Right cardiac atrium (tissue), 5 donors: Measurements from ENCODE around the gene JAZF1. TPM values are rescaled to one million over a fixed set of nuclear protein-coding genes. Genes with fewer than 3 reads are reported as not detected.
A peak's percentile ranks its signal among the peaks of the same experiment; 100 is the strongest.

Experiments
- ATAC-seq, 2 donors: fragments of 200-7000 bp; cut with Tn5 transposase; one replicate each; pipeline versions ENCODE4 v1.8.0 to v1.9.1; 2020; ENCODE audit warnings: moderate library complexity in 2 of 2, mild to moderate bottlenecking in 1 of 2
- DNase-seq, 3 donors: peaks; one replicate each; pipeline ENCODE4 v3.0.0-alpha.2; 2020
- H3K27ac ChIP-seq: one replicate; pipeline ENCODE4 v1.5.1; 2013; ENCODE audit warnings: mild to moderate bottlenecking, low read length, control low read depth, moderate library complexity
- H3K27me3 ChIP-seq: one replicate; pipeline ENCODE4 v1.6.1; 2013; ENCODE audit not compliant: control insufficient read depth, insufficient read depth
- H3K4me1 ChIP-seq: one replicate; pipeline ENCODE4 v1.6.1; 2013; ENCODE audit warnings: low read length; ENCODE audit not compliant: control insufficient read depth, insufficient read depth
- H3K4me3 ChIP-seq: one replicate; pipeline ENCODE4 v1.5.1; 2013; ENCODE audit warnings: low read length, control low read depth
- H3K9me3 ChIP-seq: one replicate; pipeline ENCODE4 v1.6.1; 2013; ENCODE audit warnings: low read length; ENCODE audit not compliant: control insufficient read depth
- WGBS: extraction: QIAGEN DNeasy Blood & Tissue Kit; methylation state at CpG from one replicate; pipeline ENCODE4 v1.1.7; 2013; 5-methylcytosine and 5-hydroxymethylcytosine counted together
- intact Hi-C, 4 donors: fragments of 100-400 bp; cut with DNase I; formaldehyde crosslinking; loops; one replicate each; pipeline versions ENCODE4 v1.11.0 to v1.14.0; 2022 to 2023
- polyA plus RNA-seq: library from polyadenylated mRNA; stranded (reverse); fragments of 200-250 nt; gene quantifications from one replicate; pipeline ENCODE4 v1.2.3, GENCODE V29; 2013
- total RNA-seq, 4 donors: library from RNA; stranded (reverse); fragmentation: NEBNext Ultra II Directional; extraction: Animal tissue kit (Norgen Biotek cat#: 25700); gene quantifications; one replicate each; pipeline ENCODE4 v1.2.1, GENCODE V29; 2021
- donor health status: healthy with polysubstance abuse.
- donor health status: DM: no; HTN: yes; CAD: no.
- donor health status: DM: no; HTN: no; CAD: no.
- donor health status: DM: no; HTN: yes; CAD: no; lungs with severe emphysema.
- donor health status: DM: yes; HTN: yes; CAD: no.

JAZF1 gene
- total and polyA plus RNA-seq, 5 donors = 12.9 to 27.4 (median 23.9) TPM

DNA sequence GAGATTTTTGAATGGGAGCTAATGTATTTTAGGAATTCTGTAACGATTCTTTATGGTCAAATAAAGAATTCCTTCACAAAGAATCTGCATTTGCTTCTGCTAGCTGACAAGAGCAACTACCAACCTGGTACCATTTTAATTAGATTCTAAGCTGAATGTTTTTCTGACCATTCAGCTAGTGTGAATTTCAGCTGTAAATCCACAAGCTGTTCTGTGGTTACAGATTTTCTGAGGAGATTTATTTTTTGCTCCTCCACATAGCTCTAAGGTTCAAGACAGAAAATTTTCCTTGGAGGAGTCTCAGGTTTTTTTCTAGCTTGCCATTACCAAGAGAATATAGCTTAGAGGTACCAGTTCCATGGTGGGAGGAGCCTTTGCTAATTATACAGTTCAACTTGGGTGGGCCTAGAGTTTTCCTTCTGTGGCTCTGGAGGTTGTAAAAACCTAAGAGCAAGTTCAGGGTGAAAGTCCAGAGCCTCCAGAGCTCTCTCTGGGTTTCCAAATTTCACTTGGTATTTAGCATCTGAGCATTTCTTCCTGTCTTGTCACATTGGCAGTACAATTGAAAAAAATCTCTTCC lies 120.1 kb downstream of the JAZF1 start:
- DNase-seq = no peak
- 73% methylated on average over 1 of the region's 1 CpG for WGBS
- H3K4me3 ChIP-seq = no peak overlapping the region
- no peaks in the 10 kb centered on the region for H3K9me3 ChIP-seq
- intact Hi-C loops = no loop called here
- no peak overlapping the region for H3K27ac ChIP-seq
- H3K27me3 ChIP-seq = no peaks in the 10 kb centered on the region
- no peak for ATAC-seq
- no peaks in the 10 kb centered on the region for H3K4me1 ChIP-seq

DNA sequence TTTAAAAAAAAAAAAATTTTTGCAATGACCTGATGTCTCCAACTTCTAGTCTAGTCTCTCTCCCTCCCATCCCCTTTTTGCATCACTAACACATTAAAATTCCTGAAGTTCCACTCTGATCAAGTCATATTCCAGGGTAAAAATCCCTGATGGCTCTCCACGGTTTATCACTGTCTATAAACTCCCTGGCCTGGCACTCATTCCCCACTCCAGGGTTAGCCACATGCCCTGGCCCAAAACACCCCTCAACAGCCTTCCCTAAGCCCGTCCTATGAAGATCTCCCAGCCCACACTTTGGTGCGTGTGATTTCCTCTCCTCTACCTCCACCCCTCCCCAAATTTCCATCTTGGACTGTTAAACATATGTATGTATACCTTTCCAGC lies 125.4 kb downstream of the JAZF1 start:
- intact Hi-C loops = no loop called here
- Histone ChIP-seq H3K4me3 (no peak overlapping the region), H3K4me1 (no peaks in the 10 kb centered on the region), H3K9me3 (no peaks in the 10 kb centered on the region), H3K27me3 (no peaks in the 10 kb centered on the region), H3K27ac (no peak overlapping the region)
- ATAC-seq = no peak
- DNase-seq = no peak
- WGBS = 59% methylated on average over 3 of the region's 3 CpGs

DNA sequence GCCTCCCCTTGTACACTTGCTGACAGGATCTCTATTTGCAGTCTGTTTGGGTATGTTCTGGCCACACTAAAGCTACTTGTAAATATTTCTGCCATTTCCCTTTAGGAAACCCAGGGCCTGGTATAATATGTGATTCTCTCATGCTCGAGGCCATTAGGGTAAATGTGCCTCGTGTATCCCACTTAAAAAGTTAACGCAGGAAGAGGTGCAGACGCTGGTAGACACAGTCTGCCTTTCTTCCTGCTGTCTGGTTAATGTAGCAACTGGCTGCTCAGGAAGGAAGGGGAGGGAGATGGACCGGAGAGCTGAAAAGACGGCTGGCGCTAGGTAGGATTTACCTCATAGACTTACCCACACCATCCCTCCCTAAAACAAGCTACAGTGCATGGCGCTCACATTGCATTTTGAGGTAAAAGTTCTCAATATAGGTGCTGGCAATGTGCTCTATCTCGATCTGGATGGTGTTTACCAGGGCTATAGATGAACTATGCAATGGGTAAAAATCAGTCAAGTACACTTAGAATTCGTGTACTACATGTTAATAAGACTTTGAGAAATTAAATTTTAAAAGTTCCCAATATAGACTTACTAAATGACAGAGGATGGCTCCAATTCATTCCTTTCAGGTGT lies 125.9 kb downstream of the JAZF1 start:
- no peaks in the 10 kb centered on the region for H3K9me3 ChIP-seq
- intact Hi-C loops = no loop called here
- H3K4me3 ChIP-seq = no peak overlapping the region
- H3K27me3 ChIP-seq = no peaks in the 10 kb centered on the region
- ATAC-seq (peak in 1 of 2 donors; percentile 65), DNase-seq (no peak)
- no peak overlapping the region for H3K27ac ChIP-seq
- 64% methylated on average over 10 of the region's 10 CpGs for WGBS
- H3K4me1 ChIP-seq = no peaks in the 10 kb centered on the region

DNA sequence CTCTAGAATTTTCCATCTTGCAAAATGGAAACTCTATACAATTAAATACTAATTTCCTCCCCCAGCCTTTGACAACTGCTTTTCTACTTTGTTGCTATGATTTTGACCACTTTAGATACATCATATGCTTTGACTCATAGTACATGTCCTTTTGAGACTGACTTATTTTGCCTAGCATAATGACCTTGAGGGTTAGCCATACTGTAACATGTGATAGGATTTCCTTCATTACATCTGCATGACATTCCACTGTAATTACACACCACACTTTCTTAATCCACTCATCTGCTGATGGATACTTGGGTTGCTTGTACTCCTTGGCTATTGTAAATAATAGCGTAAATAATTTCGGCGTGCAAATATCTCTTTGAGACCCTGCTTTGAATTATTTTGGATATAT lies 127.7 kb downstream of the JAZF1 start:
- H3K27ac ChIP-seq = no peak overlapping the region
- no peak for ATAC-seq
- no peaks in the 10 kb centered on the region for H3K4me1 ChIP-seq
- H3K9me3 ChIP-seq = no peaks in the 10 kb centered on the region
- H3K27me3 ChIP-seq = no peaks in the 10 kb centered on the region
- H3K4me3 ChIP-seq = no peak overlapping the region
- DNase-seq = no peak
- WGBS = 97% methylated on average over 3 of the region's 3 CpGs
- intact Hi-C loops = no loop called here

DNA sequence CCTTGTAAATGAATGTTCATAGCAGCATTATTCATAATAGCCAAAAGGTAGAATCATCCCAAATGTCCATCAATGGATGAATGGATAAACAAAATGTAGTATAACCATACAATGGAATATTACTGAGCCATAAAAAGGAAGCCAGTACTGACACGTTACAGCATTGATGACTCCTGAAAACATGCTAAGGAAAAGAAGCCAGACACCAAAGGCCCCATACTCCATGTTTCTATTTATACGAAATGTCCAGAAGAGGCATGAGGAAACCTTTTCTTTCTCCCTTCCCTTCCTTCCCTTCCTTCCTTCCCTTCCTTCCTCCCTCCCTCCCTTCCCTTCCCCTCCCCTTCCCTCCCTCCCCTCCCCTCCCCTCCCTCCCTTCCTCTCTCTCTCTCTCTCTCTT lies 131.9 kb downstream of the JAZF1 start:
- Histone ChIP-seq H3K27me3 (no peaks in the 10 kb centered on the region), H3K9me3 (no peaks in the 10 kb centered on the region), H3K4me1 (no peaks in the 10 kb centered on the region), H3K27ac (no peak overlapping the region), H3K4me3 (no peak overlapping the region)
- intact Hi-C loops = no loop called here
- ATAC-seq = no peak
- 98% methylated on average over 2 of the region's 2 CpGs for WGBS
- DNase-seq = no peak

DNA sequence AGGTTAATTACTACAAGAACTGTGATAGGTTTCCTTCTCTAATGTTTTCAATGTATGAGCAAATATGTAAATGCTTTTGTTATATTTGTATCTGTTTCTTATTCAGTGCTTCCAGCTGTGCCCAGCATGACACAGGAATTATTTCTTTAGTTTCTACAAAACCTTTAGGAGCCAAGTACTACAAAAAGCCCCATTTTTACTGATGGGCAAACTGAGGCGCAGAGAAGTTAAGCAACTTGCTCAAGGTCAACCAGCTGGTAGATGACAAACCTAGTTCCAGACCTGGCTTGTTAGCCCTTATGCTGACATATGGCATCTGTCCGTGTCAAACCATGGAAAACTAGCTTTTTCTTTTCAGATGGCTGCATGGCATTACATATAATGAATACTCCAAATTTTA lies 134.6 kb downstream of the JAZF1 start:
- H3K27me3 ChIP-seq = no peaks in the 10 kb centered on the region
- over 99% methylated on average over 2 of the region's 2 CpGs for WGBS
- H3K27ac ChIP-seq = no peak overlapping the region
- intact Hi-C loops = no loop called here
- no peak for DNase-seq
- H3K9me3 ChIP-seq = no peaks in the 10 kb centered on the region
- H3K4me1 ChIP-seq = peaks cover 3% of the 10 kb centered on the region
- H3K4me3 ChIP-seq = no peak overlapping the region
- no peak for ATAC-seq

DNA sequence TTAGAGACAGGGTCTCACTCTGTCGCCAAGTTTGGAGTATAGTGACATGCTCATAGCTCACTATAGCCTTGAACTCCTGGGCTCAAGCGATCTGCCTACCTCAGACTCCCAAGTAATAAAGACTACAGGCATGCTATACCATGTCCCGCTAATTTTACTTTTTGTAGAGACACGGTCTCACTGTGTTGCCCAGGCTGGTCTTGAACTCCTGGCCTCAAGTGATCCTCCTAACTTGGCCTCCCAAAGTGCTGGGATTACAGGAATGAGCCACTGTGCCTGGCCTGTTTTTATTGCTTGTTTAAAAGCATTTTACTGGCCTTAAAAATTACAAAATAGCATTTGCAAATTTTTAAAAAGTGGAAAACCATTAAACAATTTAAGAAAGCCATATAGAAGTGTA lies 135.0 kb downstream of the JAZF1 start:
- Histone ChIP-seq H3K27ac (no peak overlapping the region), H3K4me1 (peaks cover 3% of the 10 kb centered on the region), H3K4me3 (no peak overlapping the region), H3K27me3 (no peaks in the 10 kb centered on the region), H3K9me3 (no peaks in the 10 kb centered on the region)
- ATAC-seq = no peak
- DNase-seq = no peak
- intact Hi-C loops = no loop called here
- WGBS = 95% methylated on average over 4 of the region's 4 CpGs

DNA sequence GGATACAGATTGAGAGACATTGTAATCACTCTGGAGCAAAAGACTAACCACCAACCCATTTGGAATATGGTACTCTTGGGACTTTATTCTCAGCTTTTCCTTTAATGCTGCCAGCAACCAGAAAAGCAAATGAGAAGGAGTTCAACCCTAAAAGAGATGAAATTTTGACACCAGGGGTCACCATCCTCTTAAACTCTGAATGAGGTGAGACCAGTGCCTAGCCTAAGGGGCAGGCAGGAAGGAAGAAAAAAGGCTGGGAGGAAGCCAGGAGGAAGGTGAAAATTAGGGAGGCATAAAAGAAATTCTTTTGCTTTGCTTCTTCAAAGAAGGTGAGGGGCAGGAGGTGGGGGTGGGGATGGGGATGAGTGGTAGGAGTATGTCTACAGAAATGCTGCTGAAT lies 135.8 kb downstream of the JAZF1 start:
- DNase-seq = no peak
- intact Hi-C loops = no loop called here
- no peaks in the 10 kb centered on the region for H3K27me3 ChIP-seq
- no peaks in the 10 kb centered on the region for H3K9me3 ChIP-seq
- ATAC-seq = no peak
- H3K27ac ChIP-seq = no peak overlapping the region
- peaks cover 3% of the 10 kb centered on the region for H3K4me1 ChIP-seq
- no peak overlapping the region for H3K4me3 ChIP-seq

DNA sequence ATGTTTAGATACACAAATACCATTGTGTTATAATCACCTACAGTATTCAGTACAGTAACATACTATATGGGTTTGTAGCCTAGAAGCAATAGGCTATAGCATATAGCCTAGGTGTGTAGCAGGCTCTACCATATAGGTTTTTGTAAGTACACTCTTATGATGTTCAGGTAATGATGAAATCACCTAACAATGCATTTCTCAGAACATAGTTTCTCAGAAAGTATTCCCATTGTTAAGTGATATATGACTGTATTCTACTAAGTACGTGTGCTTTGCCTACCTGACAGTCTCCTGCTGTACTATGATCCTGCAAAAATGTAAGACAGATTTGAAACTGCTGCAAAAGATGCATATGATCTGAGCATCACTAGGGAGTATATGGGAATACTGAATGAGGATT lies 137.9 kb downstream of the JAZF1 start:
- H3K27me3 ChIP-seq = no peaks in the 10 kb centered on the region
- DNase-seq (no peak), ATAC-seq (no peak)
- no peak overlapping the region for H3K27ac ChIP-seq
- H3K4me1 ChIP-seq = peaks cover 3% of the 10 kb centered on the region
- no peak overlapping the region for H3K4me3 ChIP-seq
- intact Hi-C loops = no loop called here
- 99% methylated on average over 1 of the region's 1 CpG for WGBS
- no peaks in the 10 kb centered on the region for H3K9me3 ChIP-seq

DNA sequence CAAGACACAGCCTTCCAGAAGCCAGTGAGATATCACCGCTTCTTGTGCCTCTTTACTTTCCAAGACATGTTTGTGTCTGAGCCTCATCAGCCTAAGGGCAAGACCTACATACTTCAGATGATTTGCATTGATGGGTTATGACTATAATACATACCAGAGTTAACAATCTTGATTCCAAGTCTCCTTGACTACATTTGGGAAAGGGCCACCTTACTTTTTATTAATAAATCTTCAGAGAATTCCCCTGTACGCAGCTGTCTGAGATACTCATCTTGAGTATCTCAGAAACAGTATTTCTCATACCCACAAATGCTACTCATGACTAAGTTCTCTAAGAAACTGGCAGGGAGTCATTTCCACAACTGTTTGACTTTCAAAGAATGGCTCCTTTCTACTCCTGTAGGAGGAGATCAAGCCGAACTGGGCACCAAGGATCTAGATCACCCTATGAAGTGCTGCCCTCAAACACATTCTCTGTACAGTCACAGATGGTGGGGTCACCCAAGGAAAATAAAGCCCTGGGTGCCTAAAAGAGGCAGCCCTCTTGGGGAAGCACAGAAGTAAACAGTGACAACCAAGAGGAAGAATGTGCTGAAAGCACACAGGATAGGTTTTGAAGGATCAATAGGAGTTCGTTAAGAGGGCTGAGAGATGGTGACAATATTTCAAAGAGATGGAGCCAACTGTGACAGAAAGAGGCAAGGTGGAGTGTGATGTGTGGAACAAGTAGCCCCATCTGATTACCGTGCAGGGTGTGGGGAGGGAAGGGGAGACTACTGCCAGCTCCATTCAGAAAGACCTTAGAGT lies 138.9 kb downstream of the JAZF1 start:
- peaks cover 6% of the 10 kb centered on the region for H3K4me1 ChIP-seq
- no peaks in the 10 kb centered on the region for H3K9me3 ChIP-seq
- 90% methylated on average over 5 of the region's 5 CpGs for WGBS
- no peak overlapping the region for H3K27ac ChIP-seq
- intact Hi-C loops = no loop called here
- no peak overlapping the region for H3K4me3 ChIP-seq
- no peak for ATAC-seq
- H3K27me3 ChIP-seq = no peaks in the 10 kb centered on the region
- DNase-seq = no peak

DNA sequence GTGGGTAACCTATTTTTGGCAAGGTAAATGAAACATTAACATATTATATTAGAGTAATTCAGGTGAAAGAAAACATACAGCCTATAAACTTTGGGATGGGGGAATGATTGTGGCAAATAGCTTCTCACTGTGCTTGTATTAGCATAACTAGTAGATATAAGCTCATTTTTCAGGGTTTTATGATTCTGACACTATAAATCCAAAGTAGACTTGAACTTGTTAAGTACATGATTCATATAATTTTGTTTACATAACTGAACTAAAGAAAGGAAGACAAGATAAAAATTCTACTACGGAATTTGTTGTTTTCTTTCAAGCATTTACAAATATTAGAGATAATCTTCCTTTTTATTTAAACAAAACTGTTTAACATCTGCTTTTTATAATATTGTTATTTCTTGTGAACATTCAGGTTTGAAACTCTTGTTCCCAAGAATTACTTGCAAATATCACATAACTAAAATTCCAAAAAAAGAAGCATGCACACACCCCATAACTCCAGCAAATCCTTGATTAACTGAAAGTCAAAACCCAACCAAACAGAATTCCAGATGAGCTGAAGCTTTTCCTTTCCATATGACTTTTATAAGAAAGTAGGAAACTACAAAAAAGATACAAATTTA lies 142.3 kb downstream of the JAZF1 start:
- Histone ChIP-seq H3K9me3 (no peaks in the 10 kb centered on the region), H3K4me1 (peaks cover 10% of the 10 kb centered on the region), H3K4me3 (no peak overlapping the region), H3K27me3 (no peaks in the 10 kb centered on the region), H3K27ac (no peak overlapping the region)
- no peak for ATAC-seq
- intact Hi-C loops = no loop called here
- WGBS = 80% methylated on average over 1 of the region's 1 CpG
- no peak for DNase-seq
